K562 (cell line): ENCODE results near the gene NEURL4. TPM values are rescaled to one million over a fixed set of nuclear protein-coding genes. Genes with fewer than 3 reads are reported as not detected.

ENCODE experiments used
- CUX1 ChIP-seq: fragments of 200-800 bp; sonication (Bioruptor generic); IDR thresholded peaks from 2 replicates; pipeline ENCODE4 v1.6.1; 2016; ENCODE audit warnings: missing genetic modification characterization, missing compliant biosample characterization
- HLTF ChIP-seq: fragments of 450-650 bp; IDR thresholded peaks from 2 replicates; pipeline ENCODE4 v1.6.1; 2016
- KDM5B ChIP-seq: fragments of 200-600 bp; sonication (generic); IDR thresholded peaks from 2 replicates; pipeline ENCODE4 v1.6.1; 2012; ENCODE audit warnings: low read depth, mild to moderate bottlenecking, moderate library complexity, low read length, control low read depth, inconsistent platforms; ENCODE audit not compliant: insufficient replicate concordance
- MAFG ChIP-seq: fragments of 450-650 bp; conservative IDR thresholded peaks from 2 replicates; pipeline ENCODE4 v1.6.1; 2016; ENCODE audit warnings: missing genetic modification characterization, missing compliant biosample characterization
- NONO ChIP-seq, 2 experiments: fragments of 200-400 bp in 1 of 2; fragments of 450-650 bp in 1 of 2; formaldehyde crosslinking in 1 of 2; IDR thresholded peaks; 2 replicates each; pipeline ENCODE4 v1.6.1; 2017; ENCODE audit warnings: low read depth in 2 of 2, mild to moderate bottlenecking in 2 of 2, moderate library complexity in 2 of 2, low read length in 1 of 2
- NR2C1 ChIP-seq, 2 experiments: fragments of 450-650 bp; IDR thresholded peaks; 2 replicates each; pipeline ENCODE4 v1.6.1; 2017; ENCODE audit warnings: mild to moderate bottlenecking in 2 of 2, antibody characterized with exemption in 1 of 2, inconsistent platforms in 1 of 2, missing compliant biosample characterization in 1 of 2, missing genetic modification characterization in 1 of 2
- NR3C1 ChIP-seq: sonication (generic); formaldehyde crosslinking; IDR thresholded peaks from 2 replicates; pipeline ENCODE4 v1.8.1; 2022; ENCODE audit warnings: missing genetic modification reagents
- RCOR1 ChIP-seq, 2 experiments: IDR thresholded peaks; 2 replicates each; pipeline ENCODE4 v1.6.1; 2012; ENCODE audit warnings: low read depth in 2 of 2, low read length in 2 of 2, borderline replicate concordance in 1 of 2, improper control_type of control experiment in 1 of 2
- SOX6 ChIP-seq: fragments of 450-650 bp; IDR thresholded peaks from 2 replicates; pipeline ENCODE4 v1.6.1; 2014; ENCODE audit warnings: mild to moderate bottlenecking
- TFAP4 ChIP-seq: sonication (generic); formaldehyde crosslinking; IDR thresholded peaks from 2 replicates; pipeline ENCODE4 v1.8.0; 2022; ENCODE audit warnings: missing genetic modification reagents, mild to moderate bottlenecking, moderate library complexity, borderline replicate concordance
- ZBTB7A ChIP-seq: IDR thresholded peaks from 2 replicates; pipeline ENCODE4 v1.6.1; 2011; ENCODE audit warnings: low read depth, mild to moderate bottlenecking, low read length, moderate library complexity, borderline replicate concordance; ENCODE audit not compliant: control insufficient read depth
- ZNF384 ChIP-seq: IDR thresholded peaks from 2 replicates; pipeline ENCODE4 v1.6.1; 2012; ENCODE audit warnings: low read depth, low read length, improper control_type of control experiment
- ZNF511 ChIP-seq: sonication (generic); formaldehyde crosslinking; IDR thresholded peaks from 2 replicates; pipeline ENCODE4 v1.8.0; 2022; ENCODE audit warnings: mild to moderate bottlenecking, missing genetic modification reagents
- ZNF584 ChIP-seq: fragments of 200-800 bp; sonication (Bioruptor generic); IDR thresholded peaks from 2 replicates; pipeline ENCODE4 v1.6.1; 2016; ENCODE audit warnings: low read depth, mild to moderate bottlenecking, missing genetic modification characterization, missing compliant biosample characterization
- polyA plus RNA-seq, 8 experiments: library from polyadenylated mRNA; depleted of rRNA in 4 of 8; stranded (reverse) in 5 of 8; unstranded in 3 of 8; fragments of >200 nt; fragmentation: Nextera tagmentation in 2 of 8; fragmentation: Illumina TruSeq in 1 of 8; extraction: Ambion mirVana in 2 of 8; extraction: Trizol in 1 of 8; gene quantifications; 2 replicates each; pipeline versions ENCODE4 v1.2.1 to v1.2.3, GENCODE V29; 2011 to 2014; ENCODE audit warnings: inconsistent platforms in 1 of 8, missing spikeins in 1 of 8
- total RNA-seq, 7 experiments: library from RNA; depleted of rRNA in 6 of 7; stranded (reverse); fragments of >200 nt in 6 of 7; fragmentation: Illumina TruSeq in 2 of 7; extraction: Trizol in 2 of 7; gene quantifications; 2 replicates each; pipeline versions ENCODE4 v1.2.1 to v1.2.3, GENCODE V29; 2011 to 2021; ENCODE audit warnings: low replicate concordance in 1 of 7
- TF ChIP-seq, protein P1 (sequence below), 3 experiments: IDR thresholded peaks in 2 of 3; conservative IDR thresholded peaks in 1 of 3; 2 replicates each; pipeline ENCODE4 v1.5.1; 2011 to 2012; ENCODE audit warnings: low read length in 3 of 3, mild to moderate bottlenecking in 3 of 3, control low read depth in 2 of 3, improper control_type of control experiment in 1 of 3, inconsistent platforms in 1 of 3, low read depth in 1 of 3, mixed read lengths in 1 of 3, moderate library complexity in 1 of 3; ENCODE audit not compliant: insufficient read depth in 2 of 3
- TF ChIP-seq, protein P2 (sequence below), 2 experiments: fragments of 450-650 bp; conservative IDR thresholded peaks; 2 replicates each; pipeline ENCODE4 v1.6.1; 2017; ENCODE audit warnings: mild to moderate bottlenecking in 2 of 2, moderate library complexity in 2 of 2

Gene NEURL4
- total and polyA plus RNA-seq, 9 of the 15 experiments (the other 6 are each of a cell fraction or from before 2014, with no cell fraction given): 0.08 to 37.4 (median 11.5) TPM

DNA sequence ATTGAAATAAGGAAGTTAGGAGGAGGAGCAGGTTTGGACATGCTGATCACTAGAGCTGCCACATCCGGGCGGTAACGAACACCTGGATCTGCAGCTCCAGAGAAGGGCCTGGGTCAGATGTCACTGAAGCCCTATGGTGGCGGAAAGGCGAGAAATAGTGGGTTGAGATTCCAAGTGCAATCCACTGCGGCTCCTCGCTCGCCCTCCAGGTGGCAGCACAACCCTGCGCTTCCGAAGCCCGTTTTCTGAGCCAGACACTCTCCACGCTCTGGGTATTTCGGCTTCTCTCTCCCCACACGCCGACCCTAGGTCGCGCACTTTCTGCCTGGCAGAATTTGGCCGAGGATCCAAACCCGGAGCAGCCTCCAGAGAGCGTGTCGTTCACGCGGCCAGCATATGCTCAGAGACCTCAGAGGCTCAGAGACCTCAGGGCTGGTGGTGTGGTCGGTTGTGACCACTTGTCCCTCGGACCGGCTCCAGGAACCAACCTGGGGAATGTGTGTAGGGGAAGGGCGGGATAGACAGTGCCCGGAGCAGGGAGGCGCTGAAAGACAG, 48.5 kb downstream of the NEURL4 start (continued):
- TF ChIP-seq CUX1 (CRISPR knock-in tag): no peak
- no peak for TF ChIP-seq HLTF
- TF ChIP-seq MAFG (tag): no peak
- TF ChIP-seq, protein P1, sequence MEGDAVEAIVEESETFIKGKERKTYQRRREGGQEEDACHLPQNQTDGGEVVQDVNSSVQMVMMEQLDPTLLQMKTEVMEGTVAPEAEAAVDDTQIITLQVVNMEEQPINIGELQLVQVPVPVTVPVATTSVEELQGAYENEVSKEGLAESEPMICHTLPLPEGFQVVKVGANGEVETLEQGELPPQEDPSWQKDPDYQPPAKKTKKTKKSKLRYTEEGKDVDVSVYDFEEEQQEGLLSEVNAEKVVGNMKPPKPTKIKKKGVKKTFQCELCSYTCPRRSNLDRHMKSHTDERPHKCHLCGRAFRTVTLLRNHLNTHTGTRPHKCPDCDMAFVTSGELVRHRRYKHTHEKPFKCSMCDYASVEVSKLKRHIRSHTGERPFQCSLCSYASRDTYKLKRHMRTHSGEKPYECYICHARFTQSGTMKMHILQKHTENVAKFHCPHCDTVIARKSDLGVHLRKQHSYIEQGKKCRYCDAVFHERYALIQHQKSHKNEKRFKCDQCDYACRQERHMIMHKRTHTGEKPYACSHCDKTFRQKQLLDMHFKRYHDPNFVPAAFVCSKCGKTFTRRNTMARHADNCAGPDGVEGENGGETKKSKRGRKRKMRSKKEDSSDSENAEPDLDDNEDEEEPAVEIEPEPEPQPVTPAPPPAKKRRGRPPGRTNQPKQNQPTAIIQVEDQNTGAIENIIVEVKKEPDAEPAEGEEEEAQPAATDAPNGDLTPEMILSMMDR (IDR thresholded peaks at IDR 0.05 in 2 of 3, conservative IDR thresholded peaks at IDR 0.05 in 1 of 3; ENCODE audit: insufficient read depth in 2 of 3, low read depth in 1 of 3, low read length in 3 of 3): peak; percentile 93 to 95 (median 95)
- TF ChIP-seq RCOR1 (IDR thresholded peaks at IDR 0.05; ENCODE audit: borderline replicate concordance in 1 of 2, low read depth in 2 of 2, low read length in 2 of 2): peak in 1 of 2 experiments; percentile 14; a peak in 1 of 4 replicates
- TF ChIP-seq SOX6: no peak
- TF ChIP-seq TFAP4 (CRISPR knock-in tag): peak; percentile 78; the same call in 1 of the 2 replicates
- 0 out of 4 replicates have a peak, but pooled peaks of 1 of the 2 experiments have one; percentile 14 for TF ChIP-seq NONO (IDR thresholded peaks at IDR 0.05; ENCODE audit: low read depth in 2 of 2, low read length in 1 of 2)
- TF ChIP-seq ZNF584: no peak
- TF ChIP-seq NR3C1 (CRISPR knock-in tag): 0 out of 2 replicates have a peak, but pooled peaks have one; percentile 55
- TF ChIP-seq NR2C1 (IDR thresholded peaks at IDR 0.05): peak; percentile 35; the same call in 1 of the 2 replicates
- TF ChIP-seq NR2C1 (tag; IDR thresholded peaks at IDR 0.05): no peak
- TF ChIP-seq KDM5B: peak; percentile 56
- TF ChIP-seq, protein P2, sequence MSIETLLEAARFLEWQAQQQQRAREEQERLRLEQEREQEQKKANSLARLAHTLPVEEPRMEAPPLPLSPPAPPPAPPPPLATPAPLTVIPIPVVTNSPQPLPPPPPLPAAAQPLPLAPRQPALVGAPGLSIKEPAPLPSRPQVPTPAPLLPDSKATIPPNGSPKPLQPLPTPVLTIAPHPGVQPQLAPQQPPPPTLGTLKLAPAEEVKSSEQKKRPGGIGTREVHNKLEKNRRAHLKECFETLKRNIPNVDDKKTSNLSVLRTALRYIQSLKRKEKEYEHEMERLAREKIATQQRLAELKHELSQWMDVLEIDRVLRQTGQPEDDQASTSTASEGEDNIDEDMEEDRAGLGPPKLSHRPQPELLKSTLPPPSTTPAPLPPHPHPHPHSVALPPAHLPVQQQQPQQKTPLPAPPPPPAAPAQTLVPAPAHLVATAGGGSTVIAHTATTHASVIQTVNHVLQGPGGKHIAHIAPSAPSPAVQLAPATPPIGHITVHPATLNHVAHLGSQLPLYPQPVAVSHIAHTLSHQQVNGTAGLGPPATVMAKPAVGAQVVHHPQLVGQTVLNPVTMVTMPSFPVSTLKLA (conservative IDR thresholded peaks at IDR 0.05): no peak; a peak in 1 of 4 replicates
- TF ChIP-seq ZNF384: no peak
- peak; percentile 57; the same call in 1 of the 2 replicates for TF ChIP-seq ZBTB7A
- TF ChIP-seq ZNF511 (CRISPR knock-in tag): peak; percentile 86
